PC-3 (cell line): Measurements from ENCODE around the gene SGTA.

Source experiments
- EZH2 ChIP-seq: fragments of 300-600 bp; sonication (generic); IDR thresholded peaks from one replicate; pipeline ENCODE4 v1.6.1; 2017; ENCODE audit warnings: antibody characterized with exemption, mild to moderate bottlenecking, low read length; ENCODE audit not compliant: unreplicated experiment
- TF ChIP-seq, protein P1 (sequence below): fragments of 300-600 bp; sonication (generic); conservative IDR thresholded peaks from 2 replicates; pipeline ENCODE4 v1.5.1; 2017; ENCODE audit warnings: antibody characterized with exemption, low read depth, mild to moderate bottlenecking, low read length

DNA sequence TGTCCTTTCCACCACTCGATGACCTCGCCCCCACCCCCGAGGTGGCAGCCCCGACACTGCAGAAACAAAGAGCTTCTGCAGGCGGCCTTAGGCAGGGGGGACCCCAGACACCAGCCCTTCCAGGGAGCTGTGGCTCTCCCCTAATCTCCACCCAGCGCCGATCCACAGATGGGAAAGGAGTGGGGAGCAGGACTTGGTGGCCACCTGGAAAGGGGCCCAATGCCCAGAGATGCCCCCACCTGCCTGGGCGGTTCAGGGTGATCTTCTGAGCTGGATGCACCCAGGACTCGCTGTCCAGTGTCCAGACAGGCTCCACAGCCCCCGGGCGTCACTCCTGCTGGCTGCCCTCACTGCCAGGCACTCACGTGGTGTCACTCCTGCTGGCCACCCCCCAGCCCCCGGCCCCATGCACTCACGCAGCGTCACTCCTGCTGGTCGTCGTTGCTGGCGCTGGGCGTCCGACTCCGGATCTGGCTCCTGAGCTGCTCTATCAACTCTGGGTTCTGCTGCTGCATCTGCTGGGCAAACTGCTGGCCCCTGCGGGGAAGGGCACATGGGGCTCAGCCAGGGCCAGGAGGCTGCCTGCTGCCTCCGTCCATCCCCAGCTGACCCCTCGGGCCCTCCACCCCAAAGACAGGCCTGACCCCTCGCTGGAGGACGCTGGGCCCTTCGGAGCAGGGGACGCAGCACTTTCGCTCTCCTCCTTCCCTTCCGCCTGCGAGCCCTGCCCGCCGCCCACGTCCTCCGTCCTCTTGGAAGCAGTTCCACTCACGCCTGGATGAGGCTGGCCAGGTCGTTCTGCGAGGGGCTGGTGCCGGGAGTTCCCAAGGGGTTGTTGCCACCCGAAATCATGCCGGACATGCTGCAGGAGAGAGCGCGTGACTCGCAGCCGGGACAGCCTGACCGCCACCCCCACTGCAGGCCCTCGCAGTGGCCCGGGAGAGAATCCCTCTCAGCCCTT, 25.9 kb downstream of the SGTA start:
- TF ChIP-seq, protein P1, sequence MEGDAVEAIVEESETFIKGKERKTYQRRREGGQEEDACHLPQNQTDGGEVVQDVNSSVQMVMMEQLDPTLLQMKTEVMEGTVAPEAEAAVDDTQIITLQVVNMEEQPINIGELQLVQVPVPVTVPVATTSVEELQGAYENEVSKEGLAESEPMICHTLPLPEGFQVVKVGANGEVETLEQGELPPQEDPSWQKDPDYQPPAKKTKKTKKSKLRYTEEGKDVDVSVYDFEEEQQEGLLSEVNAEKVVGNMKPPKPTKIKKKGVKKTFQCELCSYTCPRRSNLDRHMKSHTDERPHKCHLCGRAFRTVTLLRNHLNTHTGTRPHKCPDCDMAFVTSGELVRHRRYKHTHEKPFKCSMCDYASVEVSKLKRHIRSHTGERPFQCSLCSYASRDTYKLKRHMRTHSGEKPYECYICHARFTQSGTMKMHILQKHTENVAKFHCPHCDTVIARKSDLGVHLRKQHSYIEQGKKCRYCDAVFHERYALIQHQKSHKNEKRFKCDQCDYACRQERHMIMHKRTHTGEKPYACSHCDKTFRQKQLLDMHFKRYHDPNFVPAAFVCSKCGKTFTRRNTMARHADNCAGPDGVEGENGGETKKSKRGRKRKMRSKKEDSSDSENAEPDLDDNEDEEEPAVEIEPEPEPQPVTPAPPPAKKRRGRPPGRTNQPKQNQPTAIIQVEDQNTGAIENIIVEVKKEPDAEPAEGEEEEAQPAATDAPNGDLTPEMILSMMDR = no peak
- TF ChIP-seq EZH2 = no peak
